Esophagus muscularis mucosa (tissue), 4 donors: ENCODE results near the gene CASTOR1. TPM values are rescaled to one million over a fixed set of nuclear protein-coding genes. Genes with fewer than 3 reads are reported as not detected.

Source experiments
- DNase-seq: peaks from one replicate; pipeline ENCODE4 v3.0.0-alpha.2; 2017; ENCODE audit errors: extremely low spot score
- H3K27ac ChIP-seq, 4 donors: fragments of 200-600 bp; sonication (generic); replicated peaks in 1 of 4; 1 replicate in 3 of 4; 2 replicates in 1 of 4; pipeline ENCODE4 v1.5.1; 2016 to 2019; ENCODE audit warnings: mild to moderate bottlenecking in 1 of 4
- H3K27me3 ChIP-seq, 4 donors: fragments of 200-600 bp; sonication (generic); one replicate each; pipeline versions ENCODE4 v1.5.1 to v1.6.0; 2016 to 2019
- H3K36me3 ChIP-seq, 4 donors: fragments of 200-600 bp; sonication (generic); one replicate each; pipeline ENCODE4 v1.5.1; 2016 to 2019
- H3K4me1 ChIP-seq, 4 donors: fragments of 200-600 bp; sonication (generic); one replicate each; pipeline ENCODE4 v1.5.1; 2016 to 2019
- H3K4me3 ChIP-seq, 4 donors: fragments of 200-600 bp; sonication (generic); 1 replicate in 2 of 4; 2 replicates in 2 of 4; pipeline ENCODE4 v1.5.1; 2016 to 2019; ENCODE audit warnings: mild to moderate bottlenecking in 4 of 4, moderate library complexity in 1 of 4
- H3K9me3 ChIP-seq, 4 donors: fragments of 200-600 bp; sonication (generic); 1 replicate in 3 of 4; 2 replicates in 1 of 4; pipeline ENCODE4 v1.5.1; 2016 to 2019
- EP300 ChIP-seq: sonication (generic); formaldehyde crosslinking; IDR thresholded peaks from one replicate; pipeline ENCODE4 v1.6.1; 2017; ENCODE audit warnings: antibody characterized with exemption
- POLR2A ChIP-seq: fragments of 450-650 bp; IDR thresholded peaks from one replicate; pipeline ENCODE4 v1.6.1; 2017; ENCODE audit warnings: antibody characterized with exemption, moderate library complexity, mild to moderate bottlenecking, low read depth
- POLR2AphosphoS5 ChIP-seq, 2 donors: sonication (generic); formaldehyde crosslinking; IDR thresholded peaks; one replicate each; pipeline ENCODE4 v1.6.1; 2017; ENCODE audit warnings: antibody characterized with exemption in 2 of 2
- WGBS: methylation state at CpG from one replicate; pipeline ENCODE4 v1.1.5; 2018; 5-methylcytosine and 5-hydroxymethylcytosine counted together
- intact Hi-C: fragments of 100-400 bp; cut with DNase I; formaldehyde crosslinking; loops from one replicate; pipeline ENCODE4 v1.15.1; 2023
- total RNA-seq, 4 donors: library from RNA; depleted of rRNA; stranded (reverse); fragments of >200 nt; gene quantifications; one replicate each; pipeline versions ENCODE4 v1.1.0 to v1.2.1, GENCODE V29; 2016
- TF ChIP-seq, protein P1 (sequence below), 3 experiments: fragments of 200-600 bp in 2 of 3; fragments of 450-650 bp in 1 of 3; sonication (generic) in 2 of 3; IDR thresholded peaks; one replicate each; pipeline ENCODE4 v1.5.1; 2017 to 2019; ENCODE audit warnings: antibody characterized with exemption in 3 of 3, mild to moderate bottlenecking in 2 of 3, moderate library complexity in 1 of 3

The CASTOR1 gene
- total RNA-seq, 4 donors from 2014 or later = 16.5 to 19.4 (median 17.8) TPM

DNA sequence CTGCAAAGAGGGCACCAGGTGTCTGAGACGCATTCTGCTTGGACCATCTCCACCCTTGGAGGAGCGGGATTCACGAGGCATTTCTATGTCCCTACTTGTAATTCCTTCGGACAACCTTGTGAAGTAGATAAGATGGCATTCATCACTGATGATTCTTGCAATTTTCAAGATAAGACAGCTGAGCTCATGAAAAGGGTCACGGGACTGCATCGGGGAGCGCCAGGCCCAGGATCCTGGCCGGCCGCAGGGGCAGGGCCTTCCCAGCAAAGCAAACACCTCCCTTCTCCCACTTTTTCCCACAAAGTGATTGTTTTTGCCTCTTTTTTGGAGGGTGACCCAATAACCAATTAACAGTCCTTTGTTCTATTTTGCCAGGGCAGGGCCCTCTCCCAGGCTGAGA lies 51.2 kb downstream of the CASTOR1 start:
- Histone ChIP-seq H3K4me3 (no peak overlapping the region), H3K27me3 (peaks cover 0 to 11% (median 0%) of the 10 kb centered on the region in 4 donors), H3K27ac (no peak overlapping the region), H3K4me1 (peaks cover 2 to 21% (median 18%) of the 10 kb centered on the region in 4 donors), H3K9me3 (no peaks in the 10 kb centered on the region), H3K36me3 (no peaks in the 10 kb centered on the region)
- intact Hi-C loops = no loop called here
- no peak for TF ChIP-seq POLR2A
- TF ChIP-seq POLR2AphosphoS5 (IDR thresholded peaks at IDR 0.05) = no peak
- TF ChIP-seq EP300 = no peak
- TF ChIP-seq, protein P1, sequence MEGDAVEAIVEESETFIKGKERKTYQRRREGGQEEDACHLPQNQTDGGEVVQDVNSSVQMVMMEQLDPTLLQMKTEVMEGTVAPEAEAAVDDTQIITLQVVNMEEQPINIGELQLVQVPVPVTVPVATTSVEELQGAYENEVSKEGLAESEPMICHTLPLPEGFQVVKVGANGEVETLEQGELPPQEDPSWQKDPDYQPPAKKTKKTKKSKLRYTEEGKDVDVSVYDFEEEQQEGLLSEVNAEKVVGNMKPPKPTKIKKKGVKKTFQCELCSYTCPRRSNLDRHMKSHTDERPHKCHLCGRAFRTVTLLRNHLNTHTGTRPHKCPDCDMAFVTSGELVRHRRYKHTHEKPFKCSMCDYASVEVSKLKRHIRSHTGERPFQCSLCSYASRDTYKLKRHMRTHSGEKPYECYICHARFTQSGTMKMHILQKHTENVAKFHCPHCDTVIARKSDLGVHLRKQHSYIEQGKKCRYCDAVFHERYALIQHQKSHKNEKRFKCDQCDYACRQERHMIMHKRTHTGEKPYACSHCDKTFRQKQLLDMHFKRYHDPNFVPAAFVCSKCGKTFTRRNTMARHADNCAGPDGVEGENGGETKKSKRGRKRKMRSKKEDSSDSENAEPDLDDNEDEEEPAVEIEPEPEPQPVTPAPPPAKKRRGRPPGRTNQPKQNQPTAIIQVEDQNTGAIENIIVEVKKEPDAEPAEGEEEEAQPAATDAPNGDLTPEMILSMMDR (IDR thresholded peaks at IDR 0.05) = no peak
- DNase-seq = no peak
- WGBS = 97% methylated on average over 9 of the region's 9 CpGs

DNA sequence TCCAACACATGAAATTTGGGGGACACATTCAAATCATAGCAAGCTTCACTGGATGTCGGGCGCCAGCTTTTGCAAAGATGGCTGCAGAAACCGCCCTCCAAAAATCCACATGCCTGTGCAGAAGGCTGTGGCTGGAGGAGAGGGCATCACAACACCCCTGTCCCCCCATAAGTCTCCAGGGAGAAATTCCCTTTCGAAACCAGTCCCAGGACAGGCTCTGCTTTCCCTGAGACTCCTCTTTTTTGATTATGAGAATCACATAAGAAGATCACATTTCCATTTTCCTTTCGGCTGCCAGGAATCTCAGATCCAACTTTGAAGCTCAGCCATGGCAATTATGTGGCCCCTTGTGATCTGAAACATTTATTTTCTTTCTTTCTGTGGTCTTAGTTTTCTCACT lies 52.4 kb downstream of the CASTOR1 start:
- intact Hi-C loops = no loop called here
- peaks cover 0 to 16% (median 0%) of the 10 kb centered on the region in 4 donors for H3K27me3 ChIP-seq
- H3K36me3 ChIP-seq = no peaks in the 10 kb centered on the region
- TF ChIP-seq, protein P1 (IDR thresholded peaks at IDR 0.05) = no peak
- no peak for TF ChIP-seq POLR2A
- H3K4me3 ChIP-seq = no peak overlapping the region
- H3K9me3 ChIP-seq = no peaks in the 10 kb centered on the region
- WGBS = 94% methylated on average over 5 of the region's 5 CpGs
- DNase-seq = no peak
- peaks cover 2 to 19% (median 18%) of the 10 kb centered on the region in 4 donors for H3K4me1 ChIP-seq
- H3K27ac ChIP-seq = no peak overlapping the region

DNA sequence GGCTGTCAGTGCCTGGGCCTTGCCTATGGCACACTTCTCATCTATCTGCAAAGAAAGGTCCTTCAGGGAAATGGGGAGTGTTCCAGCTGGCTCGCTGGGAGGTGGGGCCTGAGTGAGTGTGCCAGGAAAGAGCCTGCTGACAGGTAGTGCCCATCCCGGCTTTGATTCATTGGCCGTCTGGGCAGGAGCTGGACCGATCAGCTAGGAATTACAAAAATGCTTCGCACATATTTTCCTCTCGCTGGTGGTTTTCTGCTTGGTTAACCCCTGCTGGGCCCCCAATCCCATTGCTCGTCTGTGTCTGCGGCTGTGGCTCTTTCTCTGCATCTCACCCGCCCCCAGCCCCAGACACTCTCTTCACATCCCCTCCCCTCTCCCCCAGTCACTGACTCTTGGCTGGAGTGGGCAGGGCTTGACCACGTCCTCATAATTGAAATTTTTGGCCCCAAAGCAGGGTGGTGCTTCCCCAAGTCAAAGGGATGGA lies 53.6 kb downstream of the CASTOR1 start:
- Histone ChIP-seq H3K9me3 (no peaks in the 10 kb centered on the region), H3K36me3 (no peaks in the 10 kb centered on the region), H3K4me3 (no peak overlapping the region), H3K4me1 (peaks cover 2 to 17% (median 16%) of the 10 kb centered on the region in 4 donors), H3K27me3 (peaks cover 0 to 11% (median 0%) of the 10 kb centered on the region in 4 donors), H3K27ac (no peak overlapping the region)
- intact Hi-C loops = no loop called here
- WGBS = 62% methylated on average over 10 of the region's 10 CpGs
- DNase-seq = no peak
- no peak for TF ChIP-seq POLR2A
- no peak for TF ChIP-seq EP300
- TF ChIP-seq, protein P1 (IDR thresholded peaks at IDR 0.05) = no peak

Other genes with a start within 250 kb of the CASTOR1 start
- not detected for gene HORMAD2, start 209.0 kb downstream of the CASTOR1 start, total RNA-seq
- gene LIF, start 42.7 kb downstream of the CASTOR1 start, total RNA-seq = 1 to 10 TPM in 2 of 4 donors, under 1 TPM in 2; 0.19 to 4.8 (median 1.6) TPM
- gene OSM, start 22.7 kb downstream of the CASTOR1 start, total RNA-seq = 1 to 10 TPM in 1 of 4 donors, under 1 TPM in 1, not detected in 2; 0.57 to 8.3 TPM
- 10 to 100 TPM; 29.5 to 40.3 (median 38.0) TPM for gene TBC1D10A, start 37.4 kb upstream of the CASTOR1 start, total RNA-seq
- gene SF3A1, start 67.4 kb upstream of the CASTOR1 start, total RNA-seq = 10 to 100 TPM; 32.8 to 85.8 (median 60.0) TPM
- 1 to 10 TPM; 1.5 to 2.5 (median 1.6) TPM for gene CCDC157, start 67.5 kb upstream of the CASTOR1 start, total RNA-seq
- gene RNF215, start 97.9 kb upstream of the CASTOR1 start, total RNA-seq = 10 to 100 TPM in 3 of 4 donors, 1 to 10 TPM in 1; 6.6 to 18.5 (median 15.0) TPM
- gene SEC14L2, start 107.5 kb upstream of the CASTOR1 start, total RNA-seq = 10 to 100 TPM in 2 of 4 donors, 1 to 10 TPM in 2; 3.3 to 16.7 (median 8.5) TPM
- 1 to 10 TPM; 1.2 to 7.1 (median 3.4) TPM for gene MTFP1, start 136.3 kb upstream of the CASTOR1 start, total RNA-seq
- gene SEC14L3, start 182.5 kb upstream of the CASTOR1 start, total RNA-seq = not detected
- not detected for gene SEC14L4, start 216.2 kb upstream of the CASTOR1 start, total RNA-seq